Aorta (tissue), 5 donors: Measurements from ENCODE around the gene ATP13A3. TPM values are rescaled to one million over a fixed set of nuclear protein-coding genes. Genes with fewer than 3 reads are reported as not detected.
"Not testable (repeated sequence)": the region's sequence is repeated elsewhere in the genome, so short reads cannot be mapped to it uniquely, and the experiment has no call there.

Experiments used
- ATAC-seq: fragments of 200-7000 bp; cut with Tn5 transposase; one replicate; pipeline ENCODE4 v1.9.1; 2022; ENCODE audit warnings: moderate library complexity; ENCODE audit not compliant: low FRiP score
- DNase-seq, 2 donors: peaks; one replicate each; pipeline ENCODE4 v3.0.0-alpha.2; 2020
- H3K27ac ChIP-seq, 2 donors: one replicate each; pipeline ENCODE4 v1.5.1; 2013; ENCODE audit warnings: low read length in 2 of 2, mild to moderate bottlenecking in 2 of 2, moderate library complexity in 2 of 2, control low read depth in 1 of 2, inconsistent platforms in 1 of 2, low read depth in 1 of 2
- H3K27me3 ChIP-seq, 2 donors: one replicate each; pipeline ENCODE4 v1.6.1; 2013; ENCODE audit warnings: control low read depth in 1 of 2, low read length in 1 of 2, mild to moderate bottlenecking in 1 of 2, moderate library complexity in 1 of 2; ENCODE audit not compliant: insufficient read depth in 2 of 2, control insufficient read depth in 1 of 2
- H3K36me3 ChIP-seq, 2 donors: one replicate each; pipeline ENCODE4 v1.6.1; 2013; ENCODE audit warnings: control low read depth in 1 of 2, low read length in 1 of 2, mild to moderate bottlenecking in 1 of 2; ENCODE audit not compliant: insufficient read depth in 2 of 2, control insufficient read depth in 1 of 2
- H3K4me1 ChIP-seq, 2 donors: one replicate each; pipeline ENCODE4 v1.6.1; 2013; ENCODE audit warnings: low read length in 2 of 2, control low read depth in 1 of 2, mild to moderate bottlenecking in 1 of 2, moderate library complexity in 1 of 2; ENCODE audit not compliant: insufficient read depth in 2 of 2, control insufficient read depth in 1 of 2
- H3K4me3 ChIP-seq, 2 donors: one replicate each; pipeline ENCODE4 v1.5.1; 2013; ENCODE audit warnings: low read length in 2 of 2, control low read depth in 1 of 2, mild to moderate bottlenecking in 1 of 2
- H3K9me3 ChIP-seq: one replicate; pipeline ENCODE4 v1.6.1; 2013; ENCODE audit warnings: mild to moderate bottlenecking, low read length; ENCODE audit not compliant: control insufficient read depth
- WGBS, 2 donors: extraction: QIAGEN DNeasy Blood & Tissue Kit; methylation state at CpG; one replicate each; pipeline ENCODE4 v1.1.7; 2013; 5-methylcytosine and 5-hydroxymethylcytosine counted together
- intact Hi-C, 2 donors: fragments of 100-400 bp; cut with DNase I; formaldehyde crosslinking; loops; one replicate each; pipeline versions ENCODE4 v1.14.2 to v1.15.0; 2022
- polyA plus RNA-seq, 2 donors: library from polyadenylated mRNA; stranded (reverse); fragments of 200-250 nt; gene quantifications; one replicate each; pipeline ENCODE4 v1.2.3, GENCODE V29; 2013
- total RNA-seq, 2 donors: library from RNA; stranded (reverse); fragmentation: NEBNext Ultra II Directional; extraction: Animal tissue kit (Norgen Biotek cat#: 25700); gene quantifications; one replicate each; pipeline ENCODE4 v1.2.1, GENCODE V29; 2021
- donor health status: healthy with polysubstance abuse.
- donor health status: Bipolar disorder and iron deficiency.
- donor health status: DM: no; HTN: no; CAD: no.
- donor health status: DM: no; HTN: no; CAD: no.
- donor health status: DM: yes; HTN: yes; CAD: no.

Gene ATP13A3
- total and polyA plus RNA-seq, 4 donors = 14.1 to 189 (median 82.7) TPM

DNA sequence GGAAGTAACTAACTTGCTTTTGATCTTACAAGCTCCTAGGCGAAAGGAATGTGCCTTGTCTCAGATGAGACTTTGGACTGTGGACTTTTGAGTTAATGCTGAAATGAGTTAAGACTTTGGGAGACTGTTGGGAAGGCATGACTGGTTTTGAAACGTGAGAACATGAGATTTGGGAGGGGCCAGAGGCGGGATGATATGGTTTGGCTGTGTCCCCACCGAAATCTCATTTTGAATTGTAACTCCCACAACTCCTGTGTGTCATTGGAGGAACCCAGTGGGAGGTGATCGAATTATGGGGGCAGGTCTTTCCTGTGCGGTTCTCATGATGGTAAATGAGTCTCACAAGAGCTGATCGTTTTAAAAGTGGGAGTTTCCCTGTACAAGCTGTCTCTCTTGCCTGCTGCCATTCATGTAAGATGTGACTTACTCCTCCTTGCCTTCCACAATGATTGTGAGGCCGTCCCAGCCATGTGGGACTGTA lies 33.9 kb upstream of the ATP13A3 start:
- WGBS, 2 donors = 81% methylated on average over 8 of the region's 8 CpGs
- H3K27ac ChIP-seq, ATAC-seq, DNase-seq, H3K9me3 ChIP-seq, H3K4me1 ChIP-seq, intact Hi-C loops, H3K4me3 ChIP-seq, H3K36me3 ChIP-seq, H3K27me3 ChIP-seq: not testable (repeated sequence)

DNA sequence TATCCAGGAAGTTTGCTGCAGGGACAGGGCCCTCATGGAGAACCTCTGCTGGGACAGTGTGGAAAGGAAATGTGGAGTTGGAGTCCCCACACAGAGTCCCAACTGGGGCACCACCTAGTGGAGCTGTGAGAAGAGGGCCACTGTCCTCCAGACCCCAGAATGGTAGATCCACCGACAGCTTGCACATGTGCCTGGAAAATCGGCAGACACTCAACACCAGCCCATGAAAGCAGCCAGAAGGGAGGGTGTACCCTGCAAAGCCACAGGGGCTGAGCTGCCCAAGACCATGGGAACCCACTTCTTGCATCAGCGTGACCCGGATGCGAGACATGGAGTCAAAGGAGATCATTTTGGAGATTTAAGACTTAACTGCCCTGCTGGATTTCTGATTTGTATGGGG lies 33.4 kb upstream of the ATP13A3 start:
- H3K27ac ChIP-seq, ATAC-seq, DNase-seq, H3K4me1 ChIP-seq, H3K4me3 ChIP-seq, H3K36me3 ChIP-seq, H3K27me3 ChIP-seq, intact Hi-C loops, H3K9me3 ChIP-seq: not testable (repeated sequence)
- WGBS, 2 donors = 94 to 95% methylated on average over 5 of the region's 5 CpGs

DNA sequence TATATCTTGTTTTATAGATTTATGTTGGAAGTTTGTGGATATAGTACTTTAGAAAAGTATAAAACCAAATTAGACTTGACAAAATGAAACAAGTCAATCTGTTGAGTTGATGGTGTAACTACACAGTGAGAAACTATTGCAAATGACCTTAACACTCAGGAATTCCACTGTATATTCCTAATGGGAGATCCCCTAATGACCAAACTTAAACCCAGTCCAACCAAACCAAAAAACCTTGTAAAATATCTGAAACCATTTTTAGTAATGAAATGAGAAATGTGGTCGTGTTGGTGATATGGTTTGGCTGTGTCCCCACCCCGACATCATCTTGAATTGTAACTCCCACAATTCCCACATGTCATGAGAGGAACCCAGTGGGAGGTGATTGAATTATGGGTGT lies 31.9 kb upstream of the ATP13A3 start:
- H3K36me3 ChIP-seq = no peaks in the 10 kb centered on the region
- H3K4me3 ChIP-seq = no peak overlapping the region
- no peak for DNase-seq
- no peak for ATAC-seq
- no peaks in the 10 kb centered on the region for H3K27me3 ChIP-seq
- no peaks in the 10 kb centered on the region for H3K9me3 ChIP-seq
- H3K4me1 ChIP-seq = peaks cover 0 to 2% of the 10 kb centered on the region in 2 donors
- no peak overlapping the region for H3K27ac ChIP-seq
- intact Hi-C loops = no loop called here
- WGBS, 2 donors = 34 to 42% methylated on average over 2 of the region's 2 CpGs

- no peaks in the 10 kb centered on the region for H3K9me3 ChIP-seq
- DNase-seq (no peak), ATAC-seq (no peak)
- no peaks in the 10 kb centered on the region for H3K27me3 ChIP-seq
- no peak overlapping the region for H3K4me3 ChIP-seq
- intact Hi-C loops = no loop called here
- H3K36me3 ChIP-seq = no peaks in the 10 kb centered on the region
- WGBS, 2 donors = 61 to 67% methylated on average over 6 of the region's 6 CpGs
- no peak overlapping the region for H3K27ac ChIP-seq
- H3K4me1 ChIP-seq = peaks cover 0 to 2% of the 10 kb centered on the region in 2 donors
These were observed 30.5 kb upstream of the ATP13A3 start for GRCh38 chr3:194517333-194517732.

- ATAC-seq (no peak), DNase-seq (no peak)
- WGBS, 2 donors = 38 to 66% methylated on average over 4 of the region's 4 CpGs
- Histone ChIP-seq H3K4me1 (no peaks in the 10 kb centered on the region), H3K4me3 (no peak overlapping the region), H3K27ac (no peak overlapping the region), H3K9me3 (no peaks in the 10 kb centered on the region), H3K27me3 (no peaks in the 10 kb centered on the region), H3K36me3 (no peaks in the 10 kb centered on the region)
- intact Hi-C loops = no loop called here
These were observed 27.8 kb upstream of the ATP13A3 start for GRCh38 chr3:194514626-194515025.

- intact Hi-C loops = no loop called here
- no peak for ATAC-seq
- Histone ChIP-seq H3K9me3 (no peaks in the 10 kb centered on the region), H3K27me3 (no peaks in the 10 kb centered on the region), H3K4me3 (no peak overlapping the region), H3K4me1 (no peaks in the 10 kb centered on the region), H3K36me3 (no peaks in the 10 kb centered on the region), H3K27ac (no peak overlapping the region)
- WGBS, 2 donors = 71 to 74% methylated on average over 5 of the region's 5 CpGs
- no peak for DNase-seq
These were observed 26.2 kb upstream of the ATP13A3 start for GRCh38 chr3:194512895-194513601.

GRCh38 chr3:194508491-194509453 lies 22.0 kb upstream of the ATP13A3 start:
- no peak overlapping the region for H3K4me3 ChIP-seq
- DNase-seq (no peak), ATAC-seq (no peak)
- 89 to 90% methylated on average over 14 of the region's 14 CpGs for WGBS, 2 donors
- H3K36me3 ChIP-seq = no peaks in the 10 kb centered on the region
- H3K27ac ChIP-seq = no peak overlapping the region
- intact Hi-C loops = no loop called here
- H3K9me3 ChIP-seq = no peaks in the 10 kb centered on the region
- no peaks in the 10 kb centered on the region for H3K4me1 ChIP-seq
- no peaks in the 10 kb centered on the region for H3K27me3 ChIP-seq

GRCh38 chr3:194507571-194507970 lies 20.8 kb upstream of the ATP13A3 start:
- Histone ChIP-seq H3K27me3 (no peaks in the 10 kb centered on the region), H3K27ac (no peak overlapping the region), H3K4me1 (no peaks in the 10 kb centered on the region), H3K9me3 (no peaks in the 10 kb centered on the region), H3K4me3 (no peak overlapping the region), H3K36me3 (no peaks in the 10 kb centered on the region)
- intact Hi-C loops = no loop called here
- ATAC-seq (no peak), DNase-seq (no peak)
- WGBS, 2 donors = 94 to 95% methylated on average over 12 of the region's 12 CpGs
